Fibroblast of lung (primary cell): ENCODE data around the gene THSD7B. TPM values are rescaled to one million over a fixed set of nuclear protein-coding genes. Genes with fewer than 3 reads are reported as not detected.

ENCODE experiments used
- DNase-seq, 2 donors: peaks; one replicate each; pipeline versions ENCODE4 v3.0.0 to v3.0.0-alpha.2; 2010; ENCODE audit warnings: low read depth in 2 of 2
- H2AFZ ChIP-seq: 2 replicates; pipeline ENCODE4 v1.5.1; 2012; ENCODE audit warnings: low read length, control low read depth, inconsistent platforms
- H3K27ac ChIP-seq: 2 replicates; pipeline ENCODE4 v1.5.1; 2011; ENCODE audit warnings: low read length, control low read depth; ENCODE audit not compliant: insufficient read depth
- H3K27me3 ChIP-seq: 2 replicates; pipeline ENCODE4 v1.5.1; 2011; ENCODE audit warnings: mild to moderate bottlenecking, low read length; ENCODE audit not compliant: control insufficient read depth, insufficient read depth
- H3K36me3 ChIP-seq: 2 replicates; pipeline ENCODE4 v1.5.1; 2011; ENCODE audit warnings: low read length; ENCODE audit not compliant: control insufficient read depth, insufficient read depth
- H3K4me1 ChIP-seq: 2 replicates; pipeline ENCODE4 v1.5.1; 2011; ENCODE audit warnings: low read length; ENCODE audit not compliant: control insufficient read depth, insufficient read depth; ENCODE audit errors: extremely low read depth
- H3K4me2 ChIP-seq: 2 replicates; pipeline ENCODE4 v1.5.1; 2011; ENCODE audit warnings: low read length, control low read depth; ENCODE audit not compliant: insufficient read depth; ENCODE audit errors: extremely low read depth
- H3K4me3 ChIP-seq, 4 experiments: fragments of 200-600 bp in 1 of 4; sonication (generic) in 1 of 4; replicated peaks in 1 of 4; 2 replicates each; pipeline ENCODE4 v1.5.1; 2011 to 2016; ENCODE audit warnings: low read length in 4 of 4, low read depth in 3 of 4, mild to moderate bottlenecking in 3 of 4, control low read depth in 2 of 4, inconsistent platforms in 1 of 4, mixed read lengths in 1 of 4; ENCODE audit not compliant: insufficient read depth in 1 of 4; ENCODE audit errors: control extremely low read depth in 1 of 4
- H3K79me2 ChIP-seq: 2 replicates; pipeline ENCODE4 v1.5.1; 2012; ENCODE audit warnings: mild to moderate bottlenecking, low read length, inconsistent platforms; ENCODE audit not compliant: control insufficient read depth, insufficient read depth
- H3K9ac ChIP-seq: 2 replicates; pipeline ENCODE4 v1.5.1; 2011; ENCODE audit warnings: mild to moderate bottlenecking, low read length, control low read depth; ENCODE audit not compliant: insufficient read depth
- H3K9me3 ChIP-seq: 2 replicates; pipeline ENCODE4 v1.5.1; 2012; ENCODE audit warnings: low read depth, low read length; ENCODE audit not compliant: control insufficient read depth, insufficient read depth
- H4K20me1 ChIP-seq: 2 replicates; pipeline ENCODE4 v1.5.1; 2011; ENCODE audit warnings: low read length; ENCODE audit not compliant: control insufficient read depth, insufficient read depth; ENCODE audit errors: extremely low read depth
- EZH2 ChIP-seq: IDR thresholded peaks from 2 replicates; pipeline ENCODE4 v1.5.1; 2012; ENCODE audit warnings: low read length, control low read depth, mild to moderate bottlenecking; ENCODE audit errors: missing control alignments
- polyA plus RNA-seq, 2 donors: library from polyadenylated mRNA; depleted of rRNA in 1 of 2; stranded (reverse) in 1 of 2; unstranded in 1 of 2; fragments of >200 nt; gene quantifications; 2 replicates each; pipeline ENCODE4 v1.2.1, GENCODE V29; 2011 to 2012; ENCODE audit warnings: missing spikeins in 1 of 2
- total RNA-seq: library from RNA; depleted of rRNA; stranded (reverse); fragments of >200 nt; gene quantifications from 2 replicates; pipeline ENCODE4 v1.2.1, GENCODE V29; 2014
- TF ChIP-seq, protein P1 (sequence below), 2 donors: IDR thresholded peaks in 1 of 2; conservative IDR thresholded peaks in 1 of 2; 1 replicate in 1 of 2; 2 replicates in 1 of 2; pipeline ENCODE4 v1.5.1; 2011 to 2012; ENCODE audit warnings: low read length in 2 of 2, control low read depth in 1 of 2, inconsistent platforms in 1 of 2, low read depth in 1 of 2, mild to moderate bottlenecking in 1 of 2

THSD7B gene
- total and polyA plus RNA-seq, 2 donors (not counting 1 experiment from before 2014, with no cell fraction given), result under 0.01 TPM; not detected in 1

DNA sequence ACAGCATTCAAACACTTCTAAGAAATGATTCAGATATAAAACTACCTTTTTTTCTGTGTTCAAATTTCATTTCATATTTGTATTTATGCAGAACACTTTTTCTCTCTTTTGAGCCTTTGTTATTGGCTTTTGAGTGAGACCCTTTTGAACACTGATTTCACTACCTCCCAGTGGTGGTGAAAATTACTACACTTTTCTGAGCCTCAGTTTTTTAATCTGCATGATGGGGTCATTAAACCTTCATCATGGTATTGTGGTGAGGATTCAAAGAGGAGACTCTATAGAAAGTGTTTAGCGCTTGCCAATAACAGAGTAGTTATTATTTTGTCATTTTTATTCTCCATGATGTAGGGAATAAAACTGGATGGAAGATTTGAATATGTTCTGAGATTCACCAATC lies 169.8 kb downstream of the THSD7B start:
- Histone ChIP-seq H3K4me3 (no peak overlapping the region), H3K9ac (no peak overlapping the region), H2AFZ (no peak overlapping the region), H3K36me3 (no peaks in the 10 kb centered on the region), H3K79me2 (no peaks in the 10 kb centered on the region), H3K27ac (no peak overlapping the region), H3K4me1 (no peaks in the 10 kb centered on the region), H3K9me3 (no peaks in the 10 kb centered on the region), H4K20me1 (no peaks in the 10 kb centered on the region), H3K27me3 (no peaks in the 10 kb centered on the region), H3K4me2 (no peak overlapping the region)
- no peak for DNase-seq
- no peak for TF ChIP-seq EZH2
- TF ChIP-seq, protein P1, sequence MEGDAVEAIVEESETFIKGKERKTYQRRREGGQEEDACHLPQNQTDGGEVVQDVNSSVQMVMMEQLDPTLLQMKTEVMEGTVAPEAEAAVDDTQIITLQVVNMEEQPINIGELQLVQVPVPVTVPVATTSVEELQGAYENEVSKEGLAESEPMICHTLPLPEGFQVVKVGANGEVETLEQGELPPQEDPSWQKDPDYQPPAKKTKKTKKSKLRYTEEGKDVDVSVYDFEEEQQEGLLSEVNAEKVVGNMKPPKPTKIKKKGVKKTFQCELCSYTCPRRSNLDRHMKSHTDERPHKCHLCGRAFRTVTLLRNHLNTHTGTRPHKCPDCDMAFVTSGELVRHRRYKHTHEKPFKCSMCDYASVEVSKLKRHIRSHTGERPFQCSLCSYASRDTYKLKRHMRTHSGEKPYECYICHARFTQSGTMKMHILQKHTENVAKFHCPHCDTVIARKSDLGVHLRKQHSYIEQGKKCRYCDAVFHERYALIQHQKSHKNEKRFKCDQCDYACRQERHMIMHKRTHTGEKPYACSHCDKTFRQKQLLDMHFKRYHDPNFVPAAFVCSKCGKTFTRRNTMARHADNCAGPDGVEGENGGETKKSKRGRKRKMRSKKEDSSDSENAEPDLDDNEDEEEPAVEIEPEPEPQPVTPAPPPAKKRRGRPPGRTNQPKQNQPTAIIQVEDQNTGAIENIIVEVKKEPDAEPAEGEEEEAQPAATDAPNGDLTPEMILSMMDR (conservative IDR thresholded peaks at IDR 0.05 in 1 of 2, IDR thresholded peaks at IDR 0.05 in 1 of 2; ENCODE audit: low read depth in 1 of 2, low read length in 2 of 2), result no peak

DNA sequence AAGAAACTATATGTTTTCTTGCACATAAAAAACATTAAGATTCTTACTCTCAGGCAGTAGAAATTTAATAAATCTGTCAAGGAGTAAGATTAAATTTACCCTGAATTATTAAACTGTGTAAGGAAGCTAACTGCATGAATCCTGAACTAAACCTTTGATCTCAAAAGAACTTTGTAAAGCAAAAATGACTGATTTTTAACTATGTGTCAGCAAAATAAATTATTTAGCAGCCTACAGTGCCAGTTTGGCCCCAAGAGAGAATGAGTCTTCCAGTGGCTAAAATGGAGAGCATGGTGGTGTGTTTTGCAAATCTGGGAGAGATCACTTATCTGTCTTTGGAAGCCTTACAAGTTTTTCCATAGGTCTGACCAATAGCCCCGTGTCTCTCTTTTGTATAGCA lies 190.7 kb downstream of the THSD7B start:
- no peak for DNase-seq
- no peak overlapping the region for H3K4me3 ChIP-seq
- no peaks in the 10 kb centered on the region for H3K36me3 ChIP-seq
- TF ChIP-seq, protein P1 (conservative IDR thresholded peaks at IDR 0.05 in 1 of 2, IDR thresholded peaks at IDR 0.05 in 1 of 2; ENCODE audit: low read depth in 1 of 2, low read length in 2 of 2), result no peak
- TF ChIP-seq EZH2, result no peak
- H3K79me2 ChIP-seq, result no peaks in the 10 kb centered on the region
- H3K27ac ChIP-seq, result no peak overlapping the region
- no peaks in the 10 kb centered on the region for H3K4me1 ChIP-seq
- no peaks in the 10 kb centered on the region for H3K27me3 ChIP-seq
- no peaks in the 10 kb centered on the region for H3K9me3 ChIP-seq
- H3K9ac ChIP-seq, result no peak overlapping the region
- H2AFZ ChIP-seq, result no peak overlapping the region
- no peak overlapping the region for H3K4me2 ChIP-seq
- H4K20me1 ChIP-seq, result no peaks in the 10 kb centered on the region

DNA sequence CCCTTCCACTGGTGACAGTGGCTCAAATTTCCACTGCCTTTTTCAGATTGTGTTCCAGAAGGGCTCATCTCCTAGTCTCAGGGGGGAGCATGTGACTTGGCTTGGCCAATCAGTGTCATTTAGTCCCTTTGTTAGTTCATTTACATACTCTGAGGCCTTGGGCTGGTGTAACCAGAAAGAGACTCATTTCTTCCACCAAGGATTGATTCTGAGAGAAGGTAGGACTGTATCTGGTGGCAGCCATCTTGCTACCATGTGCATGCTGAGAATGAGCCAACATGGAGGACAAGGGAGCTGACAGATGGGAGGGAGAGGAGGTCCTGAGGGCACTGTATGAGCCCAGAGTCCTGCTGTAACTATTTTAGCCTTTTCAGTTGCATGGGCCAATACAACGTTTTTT lies 191.7 kb downstream of the THSD7B start:
- TF ChIP-seq EZH2, result no peak
- TF ChIP-seq, protein P1 (conservative IDR thresholded peaks at IDR 0.05 in 1 of 2, IDR thresholded peaks at IDR 0.05 in 1 of 2; ENCODE audit: low read depth in 1 of 2, low read length in 2 of 2), result no peak
- H3K27me3 ChIP-seq, result no peaks in the 10 kb centered on the region
- H3K9me3 ChIP-seq, result no peaks in the 10 kb centered on the region
- no peak overlapping the region for H3K4me3 ChIP-seq
- no peak overlapping the region for H3K9ac ChIP-seq
- no peak overlapping the region for H3K27ac ChIP-seq
- H3K79me2 ChIP-seq, result no peaks in the 10 kb centered on the region
- no peak for DNase-seq
- no peaks in the 10 kb centered on the region for H3K4me1 ChIP-seq
- H3K36me3 ChIP-seq, result no peaks in the 10 kb centered on the region
- no peak overlapping the region for H2AFZ ChIP-seq
- H4K20me1 ChIP-seq, result no peaks in the 10 kb centered on the region
- no peak overlapping the region for H3K4me2 ChIP-seq
